ENCODE data around the gene BAHD1.

BAHD1 gene

DNA sequence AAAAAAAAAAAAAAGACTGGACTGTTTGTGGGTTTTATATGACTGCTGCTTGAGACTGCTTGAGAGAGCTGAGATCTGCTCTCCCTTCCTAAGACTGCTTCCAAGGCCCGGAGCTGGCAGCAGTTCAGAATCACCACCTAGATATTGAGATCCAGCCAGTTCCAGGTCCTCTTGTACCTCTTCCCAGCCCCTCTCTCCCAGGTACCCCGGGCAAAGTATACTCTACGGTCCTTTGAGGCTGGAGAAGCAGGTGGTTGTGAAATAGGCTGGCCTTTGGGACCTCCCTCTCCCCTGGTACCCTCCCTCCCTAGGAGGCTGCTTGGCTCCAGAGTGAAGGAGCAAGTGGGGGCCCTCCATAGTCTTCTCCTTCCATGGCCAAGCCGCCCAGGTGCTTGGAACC lies 12.6 kb upstream of the BAHD1 start:
- Histone ChIP-seq H3K36me3 (ENCODE audit: control insufficient read depth, insufficient read depth, low read length) (no peaks in the 10 kb centered on the region), H4K8ac (ENCODE audit: low read depth, low read length) (no peak overlapping the region), H3K4me3 (ENCODE audit: low read length) (no peak overlapping the region), H3K27ac (ENCODE audit: low read depth, low read length) (no peak overlapping the region), H2BK15ac (replicated peaks; ENCODE audit: low read depth) (no peak overlapping the region), H3K79me2 (ENCODE audit: control insufficient read depth, insufficient read depth, low read length) (no peaks in the 10 kb centered on the region), H3K4me2 (ENCODE audit: low read length) (no peak overlapping the region), H2AK5ac (ENCODE audit: low read length) (no peak overlapping the region), H3K79me1 (ENCODE audit: low read length) (no peaks in the 10 kb centered on the region), H3K4ac (ENCODE audit: low read depth, low read length) (no peak overlapping the region), H3K27me3 (ENCODE audit: insufficient read depth, low read length, poor library complexity) (no peaks in the 10 kb centered on the region), H3K18ac (ENCODE audit: low read length) (no peak overlapping the region), H3K56ac (ENCODE audit: low read length) (no peak overlapping the region), H3K4me1 (ENCODE audit: control insufficient read depth, low read depth, low read length) (peaks cover 7% of the 10 kb centered on the region), H3K23ac (ENCODE audit: low read length) (no peak overlapping the region), H2BK5ac (ENCODE audit: low read length) (no peak overlapping the region), H2BK120ac (ENCODE audit: low read depth, low read length) (no peak overlapping the region), H3K9ac (ENCODE audit: low read length) (no peak overlapping the region), H4K5ac (ENCODE audit: low read length) (no peak overlapping the region)
- DNase-seq = no peak
- no CpG with 5 or more reads among the region's 4 CpGs for WGBS (ENCODE audit: extremely low coverage, insufficient coverage, low lambda C conversion rate)

DNA sequence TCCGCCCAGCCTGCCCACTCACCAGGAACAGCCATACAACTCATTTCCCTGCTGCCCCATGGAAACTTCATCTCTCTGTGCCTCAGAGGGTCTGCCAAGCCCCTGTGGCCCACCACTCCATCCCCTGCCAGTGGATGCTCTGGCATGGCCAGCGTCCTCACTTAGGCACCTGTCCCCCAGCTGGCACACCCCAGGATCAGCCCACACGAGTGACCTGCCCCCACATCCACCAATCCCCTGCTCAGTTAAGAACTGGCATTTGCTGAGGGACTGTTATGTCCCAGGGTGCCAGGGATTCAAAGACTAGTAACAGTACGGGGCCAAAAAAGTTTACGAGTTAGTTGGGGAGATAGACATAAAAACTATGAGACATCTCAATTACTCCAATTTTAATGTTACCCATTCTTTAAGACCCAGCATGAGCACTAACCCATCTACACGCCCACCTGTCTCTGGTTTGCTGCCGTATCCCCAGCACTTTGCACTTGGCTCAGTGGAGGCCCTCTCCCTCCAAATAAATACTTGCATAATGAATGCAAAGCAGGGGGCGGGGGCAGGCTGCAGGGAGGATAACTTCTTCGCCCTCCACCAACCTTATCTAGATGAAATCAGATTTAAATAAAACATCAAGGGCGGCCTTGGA lies 11.6 kb upstream of the BAHD1 start:
- Histone ChIP-seq H3K4ac (ENCODE audit: low read depth, low read length) (no peak overlapping the region), H4K8ac (ENCODE audit: low read depth, low read length) (no peak overlapping the region), H3K56ac (ENCODE audit: low read length) (no peak overlapping the region), H3K23ac (ENCODE audit: low read length) (no peak overlapping the region), H3K9ac (ENCODE audit: low read length) (no peak overlapping the region), H3K4me2 (ENCODE audit: low read length) (no peak overlapping the region), H2BK5ac (ENCODE audit: low read length) (no peak overlapping the region), H3K18ac (ENCODE audit: low read length) (no peak overlapping the region), H3K4me3 (ENCODE audit: low read length) (no peak overlapping the region), H3K36me3 (ENCODE audit: control insufficient read depth, insufficient read depth, low read length) (no peaks in the 10 kb centered on the region), H3K4me1 (ENCODE audit: control insufficient read depth, low read depth, low read length) (peaks cover 7% of the 10 kb centered on the region), H4K5ac (ENCODE audit: low read length) (no peak overlapping the region), H3K79me1 (ENCODE audit: low read length) (no peaks in the 10 kb centered on the region), H2BK15ac (replicated peaks; ENCODE audit: low read depth) (no peak overlapping the region), H2AK5ac (ENCODE audit: low read length) (no peak overlapping the region), H3K79me2 (ENCODE audit: control insufficient read depth, insufficient read depth, low read length) (no peaks in the 10 kb centered on the region), H3K27ac (ENCODE audit: low read depth, low read length) (no peak overlapping the region), H2BK120ac (ENCODE audit: low read depth, low read length) (no peak overlapping the region), H3K27me3 (ENCODE audit: insufficient read depth, low read length, poor library complexity) (no peaks in the 10 kb centered on the region)
- WGBS (ENCODE audit: extremely low coverage, insufficient coverage, low lambda C conversion rate) = no CpG with 5 or more reads among the region's 10 CpGs
- no peak for DNase-seq

GRCh38 chr15:40430271-40430805 lies 10.4 kb upstream of the BAHD1 start:
- DNase-seq = peak; percentile 55
- Histone ChIP-seq H2AK5ac (ENCODE audit: low read length) (no peak overlapping the region), H3K56ac (ENCODE audit: low read length) (peak overlapping the region; percentile 31), H3K4me1 (ENCODE audit: control insufficient read depth, low read depth, low read length) (peaks cover 10% of the 10 kb centered on the region), H3K18ac (ENCODE audit: low read length) (no peak overlapping the region), H3K36me3 (ENCODE audit: control insufficient read depth, insufficient read depth, low read length) (no peaks in the 10 kb centered on the region), H3K27me3 (ENCODE audit: insufficient read depth, low read length, poor library complexity) (no peaks in the 10 kb centered on the region), H3K79me1 (ENCODE audit: low read length) (no peaks in the 10 kb centered on the region), H4K8ac (ENCODE audit: low read depth, low read length) (no peak overlapping the region), H3K9ac (ENCODE audit: low read length) (no peak overlapping the region), H4K5ac (ENCODE audit: low read length) (no peak overlapping the region), H3K27ac (ENCODE audit: low read depth, low read length) (no peak overlapping the region), H3K4ac (ENCODE audit: low read depth, low read length) (no peak overlapping the region), H2BK15ac (replicated peaks; ENCODE audit: low read depth) (no peak overlapping the region), H3K4me3 (ENCODE audit: low read length) (no peak overlapping the region), H3K79me2 (ENCODE audit: control insufficient read depth, insufficient read depth, low read length) (no peaks in the 10 kb centered on the region), H2BK5ac (ENCODE audit: low read length) (no peak overlapping the region), H2BK120ac (ENCODE audit: low read depth, low read length) (no peak overlapping the region), H3K23ac (ENCODE audit: low read length) (peak overlapping the region; percentile 68), H3K4me2 (ENCODE audit: low read length) (no peak overlapping the region)
- no CpG with 5 or more reads among the region's 10 CpGs for WGBS (ENCODE audit: extremely low coverage, insufficient coverage, low lambda C conversion rate)

DNA sequence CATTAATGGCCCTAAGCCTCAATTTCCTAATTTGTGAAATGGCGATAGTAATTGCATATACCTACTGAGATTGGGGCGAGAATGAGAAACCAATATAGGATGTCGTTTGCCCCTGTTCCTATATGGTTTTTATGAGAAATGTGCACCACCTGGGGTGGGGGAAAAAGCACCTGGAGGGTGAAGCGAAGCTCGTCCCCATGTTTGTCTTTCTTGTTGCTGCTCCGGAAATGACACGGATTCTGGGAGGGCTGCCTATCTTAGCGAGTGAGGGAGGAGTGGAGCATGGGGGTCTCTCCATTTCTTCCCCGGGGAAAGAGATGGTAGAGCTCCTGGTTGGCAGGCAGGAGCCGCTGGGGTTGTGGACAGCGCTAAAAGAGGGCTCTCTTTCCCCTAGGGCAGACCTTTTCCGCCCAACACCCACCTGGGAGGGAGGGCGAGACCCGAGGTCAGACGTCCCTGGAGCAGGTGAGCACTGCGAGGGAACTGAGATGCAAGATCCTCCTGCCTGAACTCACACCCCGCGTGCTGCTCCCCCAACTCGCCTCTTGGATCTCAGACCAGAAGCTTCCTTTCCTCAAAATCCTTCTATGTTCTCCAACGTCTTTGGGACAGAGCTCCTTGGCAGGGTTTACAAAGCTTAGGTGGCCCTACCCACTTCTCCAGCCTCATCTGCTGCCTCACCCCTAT lies 5.6 kb upstream of the BAHD1 start:
- Histone ChIP-seq H2BK15ac (replicated peaks; ENCODE audit: low read depth) (no peak overlapping the region), H2BK120ac (ENCODE audit: low read depth, low read length) (no peak overlapping the region), H3K56ac (ENCODE audit: low read length) (peak overlapping the region; percentile 97), H3K23ac (ENCODE audit: low read length) (no peak overlapping the region), H3K4me2 (ENCODE audit: low read length) (peak overlapping the region; percentile 99), H3K4ac (ENCODE audit: low read depth, low read length) (no peak overlapping the region), H2BK5ac (ENCODE audit: low read length) (no peak overlapping the region), H3K4me1 (ENCODE audit: control insufficient read depth, low read depth, low read length) (peaks cover 27% of the 10 kb centered on the region), H3K79me1 (ENCODE audit: low read length) (no peaks in the 10 kb centered on the region), H3K27ac (ENCODE audit: low read depth, low read length) (no peak overlapping the region), H3K36me3 (ENCODE audit: control insufficient read depth, insufficient read depth, low read length) (no peaks in the 10 kb centered on the region), H4K8ac (ENCODE audit: low read depth, low read length) (no peak overlapping the region), H3K27me3 (ENCODE audit: insufficient read depth, low read length, poor library complexity) (no peaks in the 10 kb centered on the region), H3K9ac (ENCODE audit: low read length) (peak overlapping the region; percentile 87), H2AK5ac (ENCODE audit: low read length) (no peak overlapping the region), H3K79me2 (ENCODE audit: control insufficient read depth, insufficient read depth, low read length) (no peaks in the 10 kb centered on the region), H3K18ac (ENCODE audit: low read length) (no peak overlapping the region), H4K5ac (ENCODE audit: low read length) (no peak overlapping the region), H3K4me3 (ENCODE audit: low read length) (no peak overlapping the region)
- no CpG with 5 or more reads among the region's 20 CpGs for WGBS (ENCODE audit: extremely low coverage, insufficient coverage, low lambda C conversion rate)
- DNase-seq = no peak

- Histone ChIP-seq H3K4me2 (ENCODE audit: low read length) (peak overlapping the region; percentile 99), H3K79me1 (ENCODE audit: low read length) (no peaks in the 10 kb centered on the region), H3K4me1 (ENCODE audit: control insufficient read depth, low read depth, low read length) (peaks cover 26% of the 10 kb centered on the region), H3K56ac (ENCODE audit: low read length) (peak overlapping the region; percentile 97), H4K5ac (ENCODE audit: low read length) (no peak overlapping the region), H3K18ac (ENCODE audit: low read length) (peak overlapping the region; percentile 24), H2BK120ac (ENCODE audit: low read depth, low read length) (no peak overlapping the region), H3K23ac (ENCODE audit: low read length) (peak overlapping the region; percentile 57), H2BK15ac (replicated peaks; ENCODE audit: low read depth) (no peak overlapping the region), H3K4me3 (ENCODE audit: low read length) (peak overlapping the region; percentile 74), H3K27ac (ENCODE audit: low read depth, low read length) (no peak overlapping the region), H3K9ac (ENCODE audit: low read length) (peak overlapping the region; percentile 87), H3K27me3 (ENCODE audit: insufficient read depth, low read length, poor library complexity) (no peaks in the 10 kb centered on the region), H3K4ac (ENCODE audit: low read depth, low read length) (peak overlapping the region; percentile 77), H2AK5ac (ENCODE audit: low read length) (no peak overlapping the region), H2BK5ac (ENCODE audit: low read length) (no peak overlapping the region), H3K79me2 (ENCODE audit: control insufficient read depth, insufficient read depth, low read length) (no peaks in the 10 kb centered on the region), H3K36me3 (ENCODE audit: control insufficient read depth, insufficient read depth, low read length) (no peaks in the 10 kb centered on the region), H4K8ac (ENCODE audit: low read depth, low read length) (no peak overlapping the region)
- no CpG with 5 or more reads among the region's 15 CpGs for WGBS (ENCODE audit: extremely low coverage, insufficient coverage, low lambda C conversion rate)
- no peak for DNase-seq
These were observed 5.1 kb upstream of the BAHD1 start for GRCh38 chr15:40435710-40436089.

Measured in mesendoderm (in vitro differentiated cells).